CD4-positive, alpha-beta T cell (primary cell): ENCODE data around the gene MLXIPL. TPM values are rescaled to one million over a fixed set of nuclear protein-coding genes. Genes with fewer than 3 reads are reported as not detected.
"Not testable (repeated sequence)": the region's sequence is repeated elsewhere in the genome, so short reads cannot be mapped to it uniquely, and the experiment has no call there.

ENCODE experiments used
- ATAC-seq: fragments of 200-7000 bp; cut with Tn5 transposase; one replicate; pipeline ENCODE4 v1.10.0; 2022; ENCODE audit warnings: mild to moderate bottlenecking; ENCODE audit not compliant: poor library complexity
- CTCF ChIA-PET: fragments of 350-600 bp; sonication (Branson Sonifier 250); formaldehyde crosslinking; loops from one replicate; lab custom pipeline; 2021; ENCODE audit warnings: antibody characterized with exemption, inconsistent platforms; lab: Charles Lee
- POLR2A ChIA-PET: fragments of 350-600 bp; sonication (Branson Sonifier 250); formaldehyde crosslinking; loops from one replicate; lab custom pipeline; 2021; ENCODE audit warnings: antibody characterized with exemption, inconsistent platforms; lab: Charles Lee
- DNase-seq, 14 experiments: peaks; one replicate each; pipeline ENCODE4 v3.0.0-alpha.2; 2013 to 2020; ENCODE audit warnings: mixed read lengths in 2 of 14
- H3K27ac ChIP-seq, 2 donors: one replicate each; pipeline versions ENCODE4 v1.5.1 to v1.7.0; 2013; ENCODE audit warnings: low read length in 2 of 2, low read depth in 1 of 2, mild to moderate bottlenecking in 1 of 2
- H3K27me3 ChIP-seq, 2 experiments: 1 replicate in 1 of 2; 2 replicates in 1 of 2; pipeline versions ENCODE4 v1.6.1 to v1.7.0; 2013; ENCODE audit warnings: low read length in 2 of 2, control low read depth in 1 of 2, mild to moderate bottlenecking in 1 of 2, moderate library complexity in 1 of 2; ENCODE audit not compliant: insufficient read depth in 2 of 2, control insufficient read depth in 1 of 2
- H3K36me3 ChIP-seq: one replicate; pipeline ENCODE4 v1.6.1; 2013; ENCODE audit warnings: low read length, control low read depth; ENCODE audit not compliant: insufficient read depth
- H3K4me1 ChIP-seq: one replicate; pipeline ENCODE4 v1.6.1; 2013; ENCODE audit warnings: low read length, control low read depth; ENCODE audit not compliant: insufficient read depth
- H3K4me3 ChIP-seq: one replicate; pipeline ENCODE4 v1.5.1; 2013; ENCODE audit warnings: mild to moderate bottlenecking, low read length, moderate library complexity
- H3K9me3 ChIP-seq, 2 experiments: 1 replicate in 1 of 2; 2 replicates in 1 of 2; pipeline versions ENCODE4 v1.6.1 to v1.7.0; 2013; ENCODE audit warnings: low read length in 2 of 2, mild to moderate bottlenecking in 2 of 2, control low read depth in 1 of 2, moderate library complexity in 1 of 2; ENCODE audit not compliant: control insufficient read depth in 1 of 2, insufficient read depth in 1 of 2
- H3K27ac Mint-ChIP-seq: one replicate; pipeline ENCODE4 v1.8.0; 2020; ENCODE audit warnings: mixed read lengths
- H3K27me3 Mint-ChIP-seq: one replicate; pipeline ENCODE4 v1.8.0; 2021; ENCODE audit warnings: mixed read lengths
- H3K36me3 Mint-ChIP-seq: one replicate; pipeline ENCODE4 v1.8.0; 2021; ENCODE audit warnings: low read depth, mixed read lengths
- H3K4me1 Mint-ChIP-seq: one replicate; pipeline ENCODE4 v1.8.0; 2021; ENCODE audit warnings: low read depth, mixed read lengths
- H3K4me3 Mint-ChIP-seq: one replicate; pipeline ENCODE4 v1.8.0; 2020; ENCODE audit warnings: mild to moderate bottlenecking, mixed read lengths
- H3K9me3 Mint-ChIP-seq: one replicate; pipeline ENCODE4 v1.8.0; 2020; ENCODE audit warnings: mixed read lengths
- intact Hi-C, 2 experiments: fragments of 100-400 bp; cut with DNase I in 1 of 2; cut with micrococcal nuclease in 1 of 2; formaldehyde crosslinking; loops; one replicate each; pipeline versions ENCODE4 v1.15.1 to v1.9.0; 2023 to 2025; cut with DNase I, micrococcal nuclease
- total RNA-seq, 174 experiments: library from RNA in 2 of 174; stranded (reverse) in 2 of 174; gene quantifications; one replicate each; pipeline ENCODE4 v1.2.3 and lab custom pipeline; 2021 to 2026
- TF ChIP-seq, protein P1 (sequence below): fragments of 200-600 bp; IDR thresholded peaks from one replicate; pipeline ENCODE4 v1.8.0; 2022; ENCODE audit warnings: antibody characterized with exemption, mild to moderate bottlenecking

Gene MLXIPL
- total RNA-seq, 2 experiments from 2014 or later = not detected

GRCh38 chr7:73556208-73557107 is 67.9 kb downstream of the MLXIPL start:
- CTCF ChIA-PET = no interaction called here
- Mint-ChIP-seq H3K36me3 (peaks cover 42% of the 10 kb centered on the region), H3K4me3 (peak overlapping the region; percentile 96), H3K9me3 (no peaks in the 10 kb centered on the region), H3K27me3 (no peaks in the 10 kb centered on the region), H3K27ac (peak overlapping the region; percentile 96), H3K4me1 (peaks cover 41% of the 10 kb centered on the region)
- Histone ChIP-seq H3K36me3 (peaks cover 31% of the 10 kb centered on the region), H3K27me3 (no peaks in the 10 kb centered on the region), H3K4me1 (peaks cover 35% of the 10 kb centered on the region), H3K4me3 (peak overlapping the region; percentile 96), H3K27ac (peak overlapping the region; percentile 82 to 98), H3K9me3 (no peaks in the 10 kb centered on the region)
- DNase-seq (no peak), ATAC-seq (no peak)
- POLR2A ChIA-PET = interaction anchor here (0.6 to 4.5 kb wide), 15 partner anchors 9 to 182 kb away, joined by 3 to 80 read pairs (median 6); partner anchors contain the start of genes ABHD11, BAZ1B, STX1A and TBL2
- intact Hi-C loops = loop anchor here (1.0 to 10.0 kb wide), 5 partner anchors 22 to 618 kb away; partner anchors contain the start of genes BAZ1B (in 2 of the 2), TBL2 (in 2 of the 2) and EIF4H (in 1 of the 2)
- TF ChIP-seq, protein P1, sequence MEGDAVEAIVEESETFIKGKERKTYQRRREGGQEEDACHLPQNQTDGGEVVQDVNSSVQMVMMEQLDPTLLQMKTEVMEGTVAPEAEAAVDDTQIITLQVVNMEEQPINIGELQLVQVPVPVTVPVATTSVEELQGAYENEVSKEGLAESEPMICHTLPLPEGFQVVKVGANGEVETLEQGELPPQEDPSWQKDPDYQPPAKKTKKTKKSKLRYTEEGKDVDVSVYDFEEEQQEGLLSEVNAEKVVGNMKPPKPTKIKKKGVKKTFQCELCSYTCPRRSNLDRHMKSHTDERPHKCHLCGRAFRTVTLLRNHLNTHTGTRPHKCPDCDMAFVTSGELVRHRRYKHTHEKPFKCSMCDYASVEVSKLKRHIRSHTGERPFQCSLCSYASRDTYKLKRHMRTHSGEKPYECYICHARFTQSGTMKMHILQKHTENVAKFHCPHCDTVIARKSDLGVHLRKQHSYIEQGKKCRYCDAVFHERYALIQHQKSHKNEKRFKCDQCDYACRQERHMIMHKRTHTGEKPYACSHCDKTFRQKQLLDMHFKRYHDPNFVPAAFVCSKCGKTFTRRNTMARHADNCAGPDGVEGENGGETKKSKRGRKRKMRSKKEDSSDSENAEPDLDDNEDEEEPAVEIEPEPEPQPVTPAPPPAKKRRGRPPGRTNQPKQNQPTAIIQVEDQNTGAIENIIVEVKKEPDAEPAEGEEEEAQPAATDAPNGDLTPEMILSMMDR = no peak

DNA sequence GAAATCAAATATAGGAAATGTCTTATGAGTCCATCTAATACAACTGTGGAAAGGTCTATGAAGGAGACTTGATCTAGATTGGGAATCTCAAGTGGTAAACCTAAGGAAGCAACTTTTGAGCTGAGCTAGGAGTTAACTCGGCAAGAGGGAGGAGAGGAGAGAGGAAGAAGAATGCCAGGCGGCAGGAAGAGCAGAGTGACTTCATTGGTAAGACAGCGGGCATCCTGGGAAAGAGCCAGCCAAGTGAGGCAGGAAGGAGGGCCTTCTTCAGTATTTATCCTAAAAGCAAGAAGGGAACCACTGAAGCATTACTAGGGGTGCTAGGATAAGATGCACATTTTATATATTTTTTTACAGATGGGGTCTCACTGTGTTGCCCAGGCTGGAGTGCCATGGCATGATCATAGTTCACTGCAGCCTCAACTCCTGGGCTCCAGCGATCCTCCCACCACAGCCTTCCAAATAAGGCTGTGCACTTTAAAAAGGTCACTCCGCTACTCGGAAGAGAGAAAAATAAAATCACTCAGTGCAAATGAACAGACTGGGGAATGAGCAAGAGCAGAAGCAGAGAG is 68.8 kb downstream of the MLXIPL start:
- no peak overlapping the region for H3K4me3 ChIP-seq
- peaks cover 38% of the 10 kb centered on the region for H3K36me3 ChIP-seq
- intact Hi-C loops = loop anchor here in 1 of 2 experiments (10.0 kb wide), 1 partner anchor 619 kb away; the partner anchor contains the start of gene EIF4H
- TF ChIP-seq, protein P1 = no peak
- Mint-ChIP-seq H3K27ac (peak overlapping the region; percentile 96), H3K9me3 (no peaks in the 10 kb centered on the region), H3K36me3 (peaks cover 50% of the 10 kb centered on the region), H3K27me3 (no peaks in the 10 kb centered on the region), H3K4me1 (peaks cover 41% of the 10 kb centered on the region), H3K4me3 (peak overlapping the region; percentile 96)
- H3K4me1 ChIP-seq = peaks cover 37% of the 10 kb centered on the region
- no peak overlapping the region for H3K27ac ChIP-seq
- ATAC-seq (no peak), DNase-seq (peak in 1 of 14 experiments; percentile 16)
- no peaks in the 10 kb centered on the region for H3K27me3 ChIP-seq
- no peaks in the 10 kb centered on the region for H3K9me3 ChIP-seq
- ChIA-PET CTCF (interaction anchor here (1.1 kb wide), 1 partner anchor 36 kb away, joined by 4 read pairs; no protein-coding TSS in a partner anchor), POLR2A (interaction anchor here (0.8 to 4.5 kb wide), 4 partner anchors 10 to 34 kb away, joined by 3 to 80 read pairs (median 8); partner anchors contain the start of genes BAZ1B and TBL2)

DNA sequence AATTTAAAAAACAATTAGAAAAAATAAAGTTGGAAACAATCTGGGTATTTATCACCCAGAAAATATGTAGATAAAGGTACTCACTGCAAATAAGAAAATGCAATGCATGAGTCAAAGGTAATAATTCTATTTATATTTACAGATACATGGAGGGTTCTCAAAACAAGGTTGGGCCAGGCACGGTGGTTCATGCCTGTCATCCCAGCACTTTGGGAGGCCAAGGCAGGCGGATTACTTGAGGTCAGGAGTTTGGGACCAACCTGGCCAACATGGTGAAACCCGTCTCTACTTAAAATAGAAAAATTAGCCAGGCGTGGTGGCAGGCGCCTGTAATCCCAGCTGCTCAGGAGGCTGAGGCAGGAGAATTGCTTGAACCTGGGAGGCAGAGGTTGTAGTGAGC is 74.2 kb downstream of the MLXIPL start:
- ATAC-seq, H3K27ac Mint-ChIP-seq, H3K27me3 Mint-ChIP-seq, H3K9me3 Mint-ChIP-seq, H3K27me3 ChIP-seq, DNase-seq, H3K9me3 ChIP-seq, CTCF ChIA-PET, H3K27ac ChIP-seq, H3K4me3 ChIP-seq, H3K4me3 Mint-ChIP-seq: not testable (repeated sequence)
- H3K4me1 Mint-ChIP-seq = peaks cover 45% of the 10 kb centered on the region
- H3K4me1 ChIP-seq = peaks cover 29% of the 10 kb centered on the region
- POLR2A ChIA-PET = interaction anchor here (0.7 to 1.0 kb wide), 2 partner anchors 27 to 29 kb away, joined by 3 to 5 read pairs; no protein-coding TSS in a partner anchor
- peaks cover 58% of the 10 kb centered on the region for H3K36me3 ChIP-seq
- intact Hi-C loops = loop anchor here in 1 of 2 experiments (10.0 kb wide), 1 partner anchor 625 kb away; the partner anchor contains the start of gene EIF4H
- peaks cover 75% of the 10 kb centered on the region for H3K36me3 Mint-ChIP-seq
